HG02610 (cell line): ENCODE data around the gene NRCAM.
A peak's percentile ranks its signal among the peaks of the same experiment; 100 is the strongest.

Experiments
- ATAC-seq: cut with Tn5 transposase; IDR thresholded peaks from one replicate; pipeline ENCODE4 v1.9.1; 2021; ENCODE audit warnings: mild to moderate bottlenecking, moderate library complexity; ENCODE audit not compliant: unreplicated experiment

NRCAM gene

DNA sequence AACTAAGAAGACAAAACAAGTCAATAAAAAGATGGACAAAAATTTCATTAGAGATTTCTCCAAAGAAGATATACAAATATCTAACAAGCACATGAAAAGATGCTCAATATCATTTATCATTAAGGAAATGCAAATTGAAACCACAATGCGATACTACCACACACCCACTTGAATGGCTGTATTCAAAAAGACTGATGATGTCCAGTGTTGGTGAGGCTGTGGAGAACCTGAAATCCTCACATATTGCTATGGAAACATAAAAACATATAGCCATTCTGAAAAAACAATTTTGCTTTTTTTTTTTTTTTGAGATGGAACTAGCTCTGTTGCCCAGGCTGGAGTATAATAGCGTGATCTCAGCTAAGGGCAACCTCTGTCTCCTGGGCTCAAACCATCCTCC lies 202.0 kb downstream of the NRCAM start:
- no peak for ATAC-seq

DNA sequence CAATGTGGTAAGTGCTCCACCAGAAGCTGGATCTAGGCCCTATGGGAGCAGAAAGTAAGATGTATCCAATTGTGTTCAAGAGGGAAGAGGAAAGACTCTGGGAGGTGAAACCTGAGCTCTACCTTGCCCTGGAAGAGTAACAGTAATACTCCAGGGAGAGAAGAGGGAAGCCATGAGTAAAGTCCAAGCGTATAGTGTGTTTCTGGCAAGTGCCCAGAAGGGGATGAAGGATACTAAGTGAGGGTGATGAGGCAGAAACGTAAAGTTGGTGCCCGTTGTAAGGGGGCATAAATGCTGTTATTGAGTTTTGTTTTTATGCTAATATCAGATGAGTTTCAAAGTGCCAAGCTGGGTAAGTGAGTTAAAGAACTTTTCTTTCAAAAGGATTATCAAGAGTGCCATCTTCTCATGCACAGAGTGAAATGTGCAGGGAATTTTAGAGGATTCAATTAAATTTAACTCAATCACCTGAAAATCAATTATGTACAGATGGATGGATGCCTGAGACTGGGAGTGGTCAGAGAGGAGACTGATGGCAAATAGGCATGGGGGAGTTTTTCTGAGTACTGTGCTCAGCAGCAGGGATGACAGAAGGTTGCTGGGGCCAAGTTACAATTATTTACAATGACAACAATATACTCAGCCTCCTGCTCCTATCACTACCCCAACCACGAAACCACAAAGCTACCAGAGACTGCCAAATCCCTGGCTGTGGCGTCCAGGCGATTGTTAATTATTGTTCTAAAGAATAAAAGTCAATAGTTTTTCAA lies 202.8 kb downstream of the NRCAM start:
- ATAC-seq = no peak

DNA sequence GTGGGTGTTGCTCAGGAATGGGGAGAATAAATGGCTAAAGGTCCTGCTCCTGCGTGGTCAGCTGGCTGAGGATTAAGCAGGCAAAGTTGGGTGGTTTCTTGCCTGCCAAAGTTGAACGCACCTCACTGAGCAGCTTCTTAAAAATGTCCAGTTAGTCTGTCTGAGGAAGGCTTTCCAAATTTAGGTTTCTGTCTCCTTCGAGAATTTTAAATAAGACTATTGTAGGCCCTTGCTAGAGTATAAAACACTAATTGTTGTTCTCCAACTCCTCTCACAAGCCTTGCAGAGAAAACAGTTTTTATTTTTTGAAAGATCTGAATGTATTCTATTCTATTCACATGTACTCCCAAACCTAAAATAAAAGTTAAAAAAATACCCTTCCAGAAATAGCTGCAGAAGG lies 204.1 kb downstream of the NRCAM start:
- no peak for ATAC-seq

DNA sequence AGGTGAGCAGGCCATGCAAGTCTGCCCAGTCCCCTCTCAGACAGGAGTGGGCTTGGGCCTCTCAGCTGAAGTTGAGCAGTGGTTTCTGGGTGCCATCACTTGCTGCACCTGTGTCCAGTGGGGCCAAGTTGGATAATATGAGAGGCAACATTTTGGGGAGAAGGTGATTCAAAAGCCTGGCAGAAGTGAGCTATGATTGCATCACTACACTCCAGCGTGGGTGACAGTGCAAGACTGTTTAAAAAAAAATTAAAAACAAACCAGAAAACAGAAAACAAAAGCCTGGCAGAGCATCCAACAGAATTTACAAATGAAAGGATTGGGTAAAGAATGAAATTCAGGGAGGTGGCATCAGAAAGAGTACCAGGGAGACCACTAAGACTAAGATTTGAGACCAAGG lies 204.5 kb downstream of the NRCAM start:
- ATAC-seq = no peak

DNA sequence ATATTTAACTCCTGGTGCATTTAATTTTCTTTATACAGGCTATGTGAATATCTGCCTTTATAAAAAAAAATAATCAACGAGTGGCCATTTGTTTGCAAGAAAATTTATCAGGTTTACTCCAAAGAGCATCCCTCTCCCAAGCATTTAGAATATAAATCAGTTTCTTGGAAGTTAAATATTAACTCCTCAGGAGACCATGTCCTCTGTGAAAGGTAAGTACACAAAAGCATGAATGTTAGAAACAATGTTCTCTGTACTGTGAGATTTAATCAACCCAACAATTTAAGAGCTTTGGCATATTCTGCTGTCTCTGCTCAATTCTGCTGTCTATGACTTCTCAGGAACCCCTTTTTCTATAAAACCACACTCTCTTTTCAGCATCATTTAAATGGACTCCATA lies 206.8 kb downstream of the NRCAM start:
- ATAC-seq = no peak

DNA sequence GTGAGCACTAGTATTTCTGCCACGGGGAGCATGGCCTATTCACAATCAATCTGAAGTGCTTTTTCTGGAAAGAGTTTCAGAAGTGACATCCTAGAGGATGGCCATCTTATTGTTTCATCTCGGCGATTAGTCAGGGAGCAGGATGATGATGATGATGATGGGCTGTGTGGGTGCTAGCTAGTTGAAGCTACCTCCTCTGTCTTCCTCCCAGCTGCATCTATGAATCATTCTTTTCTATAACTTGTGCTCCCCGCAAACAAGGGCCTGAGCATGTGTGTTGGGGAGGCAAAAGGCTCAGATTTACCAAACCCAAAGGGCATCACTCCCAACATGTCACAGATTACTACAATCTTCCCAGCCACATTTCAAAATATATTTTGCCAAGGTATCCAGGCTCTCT lies 207.4 kb downstream of the NRCAM start:
- ATAC-seq = no peak

DNA sequence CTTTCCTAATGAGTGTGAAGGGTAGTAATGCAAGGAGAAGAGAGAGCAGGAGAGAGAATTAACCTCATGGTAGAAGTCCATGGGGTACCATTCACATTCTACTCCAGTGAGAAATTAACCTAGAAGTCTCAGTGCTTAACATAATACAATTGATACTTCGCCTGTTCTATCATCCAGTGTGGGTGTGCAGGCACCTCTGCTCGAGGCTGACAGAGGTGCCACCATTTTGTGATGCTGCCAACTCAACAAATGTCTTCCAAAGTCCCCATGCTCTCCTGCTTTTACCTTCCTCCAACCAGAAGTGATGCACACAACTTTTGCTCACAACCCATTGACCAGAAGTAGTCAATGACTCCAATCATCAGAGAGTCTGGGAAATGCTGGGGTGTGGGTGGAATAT lies 207.8 kb downstream of the NRCAM start:
- no peak for ATAC-seq

DNA sequence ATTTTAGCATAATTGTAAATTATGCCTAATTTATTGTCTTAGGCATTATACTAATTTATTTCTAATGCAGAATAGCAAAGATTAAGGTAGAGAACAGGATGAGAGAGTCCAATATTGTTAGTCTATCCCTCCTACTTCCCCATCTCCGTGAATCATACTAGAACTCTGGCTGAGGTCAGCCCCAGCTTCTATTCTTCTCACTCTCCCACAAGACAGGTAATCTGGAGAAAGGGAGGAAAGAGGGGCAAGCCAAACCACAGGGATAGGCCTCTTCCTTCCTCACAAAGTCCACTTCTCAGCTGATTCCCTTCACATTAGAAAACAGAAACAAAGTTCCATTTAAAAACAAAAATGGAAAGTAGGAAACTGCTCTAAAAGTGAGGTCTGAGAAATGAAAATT lies 208.6 kb downstream of the NRCAM start:
- ATAC-seq = no peak

DNA sequence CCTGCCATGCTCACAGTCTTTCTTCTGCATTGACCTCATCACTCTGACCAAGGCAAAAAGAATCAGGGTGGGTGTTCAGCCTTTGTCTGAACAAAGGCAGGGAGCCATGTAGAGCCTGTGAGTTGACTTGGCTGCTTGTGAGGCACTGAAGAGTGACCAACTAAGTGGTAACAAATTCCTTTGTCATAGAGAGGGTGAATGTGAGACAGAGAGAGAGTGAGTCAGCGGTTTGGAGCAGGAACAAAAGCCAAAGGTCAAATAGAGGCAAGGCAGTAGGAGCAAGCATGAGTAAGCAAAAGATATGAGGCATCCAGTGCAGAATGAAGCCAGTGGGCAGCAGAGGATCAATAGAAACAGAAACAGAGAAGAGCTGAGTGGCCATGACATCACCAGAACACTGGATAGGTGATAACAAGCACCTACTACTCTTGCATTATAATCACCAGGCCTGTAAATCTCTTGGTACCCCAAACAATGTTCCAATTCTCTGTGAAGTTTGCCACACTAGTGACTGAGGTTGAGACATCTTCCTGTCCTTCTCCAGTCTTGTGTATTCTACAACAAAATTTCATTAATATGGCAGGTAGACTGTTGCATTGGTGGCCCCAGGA lies 209.9 kb downstream of the NRCAM start:
- peak; percentile 79 for ATAC-seq

DNA sequence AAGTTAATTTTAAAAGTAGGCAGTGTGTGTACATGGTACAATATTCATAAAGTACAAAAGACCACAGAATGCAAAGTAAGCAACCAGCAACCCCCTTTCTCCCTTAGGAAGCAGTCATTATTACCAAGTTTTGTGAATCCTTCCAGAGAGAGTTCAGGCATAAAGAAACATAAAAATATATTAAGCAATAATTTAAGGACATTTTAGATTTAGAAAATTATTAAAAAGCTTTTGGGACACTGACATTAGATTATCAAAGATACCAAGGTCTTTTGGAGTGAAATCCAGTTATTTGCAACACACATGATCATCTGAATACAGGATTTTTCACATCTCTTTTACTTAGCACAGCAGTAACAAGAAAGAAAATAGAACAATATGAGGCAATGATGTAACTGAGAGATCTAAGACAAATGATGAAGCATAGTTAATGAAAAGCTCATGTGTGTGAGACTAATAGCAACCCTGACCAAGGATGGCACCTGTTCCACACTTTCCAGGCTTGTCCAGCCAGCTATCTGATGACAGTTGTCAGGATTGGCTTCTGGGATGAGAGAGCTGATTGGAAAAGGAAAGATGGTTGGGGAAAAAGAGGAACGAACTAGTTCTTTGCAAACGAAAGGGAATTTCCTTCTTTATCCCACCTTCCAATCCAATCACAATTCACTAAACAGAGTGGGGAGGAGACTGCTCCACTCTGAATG lies 210.6 kb downstream of the NRCAM start:
- ATAC-seq = no peak

DNA sequence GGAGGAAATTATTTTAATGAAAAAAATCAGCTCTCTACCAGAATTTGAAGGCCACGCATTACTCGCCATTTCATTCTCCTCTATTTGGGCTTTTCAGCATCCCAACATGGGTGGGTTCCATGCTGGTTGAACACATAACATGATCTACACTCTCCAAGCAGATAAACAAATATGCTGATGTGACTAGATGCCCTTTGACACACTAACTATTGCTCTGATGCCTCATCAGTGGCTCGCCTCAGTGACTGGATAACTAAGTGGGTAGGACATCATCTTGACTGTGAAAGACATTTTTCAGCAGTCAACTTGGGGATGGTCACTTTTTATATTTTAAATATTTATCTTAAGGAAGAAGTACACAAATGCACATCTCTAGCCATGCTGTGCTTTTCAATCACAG lies 212.1 kb downstream of the NRCAM start:
- ATAC-seq = no peak

DNA sequence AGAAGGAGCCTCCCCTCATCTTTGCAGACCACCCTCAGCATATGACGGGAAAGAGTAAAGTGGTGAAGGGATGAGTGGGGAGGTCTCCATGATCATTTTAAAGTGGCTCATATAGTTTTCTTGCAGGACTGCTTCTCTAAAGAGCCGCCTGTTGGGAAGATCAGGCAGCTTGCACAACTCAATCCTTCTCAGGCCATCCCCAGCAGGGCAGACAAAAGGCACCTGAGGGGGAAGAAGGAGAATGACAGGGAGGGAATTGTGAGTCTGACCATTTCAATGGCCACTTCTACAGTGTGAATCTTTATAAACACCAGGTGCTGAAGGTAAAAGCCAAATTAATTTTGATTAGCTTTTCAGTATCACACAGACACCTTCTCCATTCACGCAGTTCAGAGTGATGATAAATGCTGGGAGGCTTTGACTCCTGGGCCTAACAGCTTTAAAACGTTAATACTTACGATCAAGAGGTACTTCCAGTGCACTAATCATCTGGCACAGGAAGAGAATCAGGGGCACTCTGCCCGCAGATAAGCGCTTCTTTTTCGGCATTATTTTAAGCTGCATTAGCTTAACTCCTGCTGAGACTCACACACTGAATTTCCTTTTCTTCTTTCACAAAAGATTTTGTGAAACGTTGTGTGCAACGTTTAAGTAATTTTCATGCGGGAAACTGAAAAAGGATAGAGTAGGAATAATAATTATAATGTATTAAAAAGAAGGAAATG lies 216.6 kb downstream of the NRCAM start:
- no peak for ATAC-seq

DNA sequence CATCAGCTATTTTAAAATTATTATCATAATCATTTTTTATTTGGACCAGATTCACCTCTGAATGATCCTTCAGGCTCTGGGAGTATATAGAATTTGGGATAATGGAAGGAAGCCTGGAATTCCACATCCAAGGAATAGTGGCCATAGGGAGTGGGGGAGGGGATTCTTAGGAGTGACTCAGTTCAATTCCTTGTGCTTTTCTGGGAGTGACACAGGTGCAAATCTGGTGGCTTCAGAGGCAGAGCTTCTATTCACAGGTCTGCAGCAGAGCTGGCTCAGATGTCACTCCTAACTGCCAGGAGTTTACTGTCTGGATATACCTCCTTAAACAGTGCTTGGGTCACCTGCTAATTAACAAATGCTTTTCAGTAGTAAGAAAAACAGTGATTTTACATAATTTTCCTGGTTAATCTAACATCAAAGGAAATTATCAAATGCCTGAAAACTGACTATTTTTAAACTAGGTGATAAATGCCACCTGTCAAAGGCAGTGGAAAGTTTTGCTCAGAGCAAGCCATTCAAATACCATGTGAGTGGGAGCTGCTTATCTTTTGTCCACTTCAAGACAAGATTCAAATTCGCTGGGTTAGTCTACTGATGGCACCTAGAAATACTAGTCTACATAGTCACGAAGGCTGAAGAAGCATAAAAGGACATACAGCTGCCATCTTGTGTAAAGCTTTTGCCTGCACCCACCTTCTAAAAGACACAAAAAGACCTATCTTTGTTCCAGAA lies 219.4 kb downstream of the NRCAM start:
- no peak for ATAC-seq

DNA sequence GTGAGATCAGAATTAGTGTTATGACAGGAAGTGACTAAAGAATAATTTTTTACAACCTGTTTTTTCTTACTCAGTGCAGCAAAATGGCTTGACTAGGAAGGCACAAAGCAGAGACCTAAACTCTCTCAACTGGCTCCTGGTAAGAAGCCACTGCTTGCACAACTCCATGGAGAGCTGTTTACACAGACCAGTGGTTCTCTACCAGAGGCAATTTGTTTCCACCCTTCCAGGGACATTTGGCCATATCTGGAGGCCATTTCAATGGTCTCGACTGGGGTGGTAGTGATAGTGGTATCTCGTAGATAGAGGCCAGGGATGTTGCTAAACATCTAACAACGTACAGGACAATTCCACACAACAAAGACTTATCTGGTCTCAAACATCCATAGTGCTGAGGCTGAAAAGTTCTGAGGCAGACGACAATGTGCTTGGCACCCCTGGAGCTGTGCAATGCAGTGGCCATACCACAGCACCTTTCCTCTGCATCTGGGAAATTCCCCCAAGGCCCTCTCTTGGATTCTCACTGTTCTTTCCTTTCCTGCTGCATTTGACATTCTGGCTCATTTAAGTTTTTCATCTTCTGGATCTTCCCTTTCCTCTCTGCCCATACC lies 220.7 kb downstream of the NRCAM start:
- ATAC-seq = no peak

DNA sequence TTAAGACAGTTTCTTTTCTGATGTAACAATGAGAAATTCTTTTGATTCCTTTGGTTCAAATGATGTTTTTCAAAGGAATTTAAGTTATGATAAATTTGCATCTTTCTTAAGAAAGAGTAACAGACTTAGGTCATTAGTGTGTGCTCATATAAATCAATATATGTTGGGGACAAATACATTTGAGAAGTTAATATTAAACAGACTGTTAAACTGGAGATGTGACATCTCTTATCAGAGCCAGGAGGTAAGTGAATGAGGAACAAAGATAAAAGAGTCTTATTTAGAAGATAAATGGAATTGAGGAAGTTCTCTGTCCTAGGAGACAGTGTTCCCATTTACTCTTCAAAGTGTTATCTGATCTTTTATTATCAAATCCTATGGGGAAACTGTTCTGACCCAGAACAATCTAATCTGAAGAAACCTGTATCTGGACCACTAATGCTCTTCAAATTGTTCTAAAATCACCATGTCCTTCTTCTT lies 221.2 kb downstream of the NRCAM start:
- no peak for ATAC-seq

DNA sequence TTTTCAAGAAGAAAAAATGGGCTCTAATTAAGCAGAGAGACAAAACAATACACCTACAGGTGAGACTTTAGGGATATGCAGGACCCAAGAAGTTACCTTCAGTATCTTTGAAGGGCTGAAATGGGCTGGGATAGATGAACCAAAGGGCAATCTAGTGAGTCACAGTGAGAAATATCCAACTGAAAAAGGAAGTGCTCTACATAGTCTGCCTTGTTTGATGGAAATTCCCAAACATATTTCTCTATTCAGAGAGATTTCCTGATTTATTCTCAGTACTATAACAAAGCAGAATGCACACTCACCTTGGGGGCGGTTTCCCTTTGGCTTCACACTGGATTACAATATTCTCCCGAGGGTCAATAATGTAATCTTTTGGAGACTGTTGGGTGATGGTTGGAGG lies 222.0 kb downstream of the NRCAM start:
- ATAC-seq = no peak

DNA sequence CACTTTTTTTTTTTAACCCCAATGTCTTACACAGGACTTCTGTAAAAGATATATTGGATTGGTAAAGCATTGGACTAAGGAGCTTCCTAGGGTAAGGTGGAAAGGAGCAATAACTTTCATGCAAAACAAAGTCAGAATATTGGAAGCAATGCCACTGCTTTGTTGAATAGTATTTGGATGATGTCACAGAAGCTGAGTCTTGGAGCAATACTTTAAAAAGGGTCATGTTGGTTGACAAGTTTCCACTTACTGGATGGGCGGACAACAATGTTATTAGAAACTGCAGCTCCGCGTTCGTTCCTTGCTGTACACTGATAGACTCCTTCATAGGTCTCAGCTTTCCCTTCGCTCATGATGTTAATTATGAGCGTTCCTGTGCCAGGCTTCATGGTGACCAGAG lies 224.2 kb downstream of the NRCAM start:
- no peak for ATAC-seq

DNA sequence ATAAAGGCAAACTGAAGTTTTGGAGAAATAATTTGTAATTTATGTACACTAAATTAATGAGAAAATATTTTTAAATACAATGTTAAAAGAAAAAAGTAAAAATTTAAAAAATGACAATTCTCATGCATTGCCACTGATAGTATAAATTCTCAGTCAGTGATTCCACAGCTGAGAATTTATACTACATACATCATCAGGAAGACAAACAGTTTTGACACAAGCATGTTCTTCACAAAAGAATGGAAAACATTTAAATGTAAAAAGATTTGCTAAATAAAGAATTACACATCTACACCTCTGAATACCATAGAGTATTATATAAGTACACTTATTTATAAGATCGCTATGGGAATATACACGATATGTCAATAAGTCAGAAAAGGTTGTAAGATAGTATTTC lies 225.0 kb downstream of the NRCAM start:
- no peak for ATAC-seq

DNA sequence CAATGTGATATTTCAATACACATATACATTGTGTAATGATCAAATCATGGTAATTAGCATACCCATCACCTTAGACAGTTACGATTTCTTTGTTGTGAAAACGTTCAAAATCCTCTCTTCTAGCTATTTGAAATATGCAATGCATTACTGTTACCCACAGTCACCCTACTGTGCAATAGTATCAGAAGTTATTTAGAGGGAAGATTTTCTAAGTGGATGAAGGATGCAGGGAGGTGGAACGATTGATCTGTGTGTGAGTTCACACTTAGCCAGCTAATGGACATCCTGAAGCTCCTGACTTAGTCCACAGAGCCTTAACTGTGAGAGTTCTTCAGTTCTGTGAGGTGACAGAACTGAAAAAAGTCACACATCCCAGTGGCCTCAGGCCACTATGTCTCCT lies 228.9 kb downstream of the NRCAM start:
- ATAC-seq = no peak

DNA sequence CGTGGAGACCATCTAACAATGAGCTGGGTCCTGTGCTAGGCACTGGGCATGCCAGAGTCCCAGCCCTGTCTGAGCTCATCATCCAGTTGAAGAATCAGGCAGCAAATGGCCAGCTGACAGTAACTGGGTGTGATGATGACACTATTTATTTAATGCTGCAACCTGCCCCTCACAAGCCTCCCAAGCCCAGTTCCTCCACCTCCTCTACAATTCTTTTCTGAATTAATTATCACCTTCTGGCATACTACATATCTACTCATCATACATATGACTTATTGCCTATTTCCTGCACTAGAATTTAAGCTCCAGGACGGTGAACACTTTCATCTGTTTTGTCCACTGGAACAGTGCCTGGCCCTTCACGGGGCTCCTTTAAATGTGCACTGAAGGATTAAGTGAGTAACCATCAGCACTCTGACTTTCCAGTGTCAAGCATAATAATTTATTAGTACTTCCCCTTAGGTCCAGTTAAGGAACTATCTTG lies 229.4 kb downstream of the NRCAM start:
- no peak for ATAC-seq
